H1 (cell line): ENCODE measurements around the gene WDFY4. TPM values are rescaled to one million over a fixed set of nuclear protein-coding genes. Genes with fewer than 3 reads are reported as not detected.

Experiments used
- CTCF ChIA-PET: fragments of 300-600 bp; sonication (Branson Sonifier 250); formaldehyde crosslinking; loops from one replicate; lab custom pipeline; 2021; ENCODE audit not compliant: partially characterized antibody; lab: Charles Lee
- POLR2A ChIA-PET: fragments of 300-600 bp; sonication (Branson Sonifier 250); formaldehyde crosslinking; loops from one replicate; lab custom pipeline; 2021; ENCODE audit warnings: inconsistent platforms; ENCODE audit not compliant: partially characterized antibody; lab: Charles Lee
- DNase-seq, 2 experiments: peaks; one replicate each; pipeline versions ENCODE4 v3.0.0 to v3.0.0-alpha.2; 2010 to 2022; ENCODE audit warnings: low spot score in 2 of 2, low read depth in 1 of 2, mixed read lengths in 1 of 2
- FAIRE-seq: peaks from 2 replicates; lab custom pipeline; 2011; peaks lifted over from hg19 to GRCh38; lab: Jason Lieb, UNC
- H2AFZ ChIP-seq: 2 replicates; pipeline ENCODE4 v1.8.1; 2012; ENCODE audit warnings: low read length, inconsistent platforms
- H2AK5ac ChIP-seq: 2 replicates; pipeline ENCODE4 v1.6.1; 2013; ENCODE audit warnings: low read depth, low read length
- H2BK120ac ChIP-seq: replicated peaks from 2 replicates; pipeline ENCODE3; 2013; ENCODE audit warnings: low read depth, low read length, inconsistent platforms
- H2BK12ac ChIP-seq: 2 replicates; pipeline ENCODE4 v1.6.1; 2013; ENCODE audit warnings: low read depth, low read length
- H2BK15ac ChIP-seq: 2 replicates; pipeline ENCODE4 v1.6.1; 2013; ENCODE audit warnings: low read length
- H2BK20ac ChIP-seq: 2 replicates; pipeline ENCODE4 v1.6.1; 2013; ENCODE audit warnings: low read length
- H2BK5ac ChIP-seq: 2 replicates; pipeline ENCODE4 v1.6.1; 2013; ENCODE audit warnings: low read depth, low read length
- H3K14ac ChIP-seq: 2 replicates; pipeline ENCODE4 v1.6.1; 2013; ENCODE audit warnings: inconsistent platforms; ENCODE audit not compliant: insufficient read length
- H3K18ac ChIP-seq: 2 replicates; pipeline ENCODE4 v1.6.1; 2013; ENCODE audit warnings: low read length; ENCODE audit errors: extremely low read depth
- H3K23ac ChIP-seq: 2 replicates; pipeline ENCODE4 v1.6.1; 2013; ENCODE audit warnings: inconsistent platforms; ENCODE audit not compliant: insufficient read length
- H3K23me2 ChIP-seq: 2 replicates; pipeline ENCODE4 v1.6.1; 2013; ENCODE audit warnings: low read depth, low read length
- H3K27ac ChIP-seq: 2 replicates; pipeline ENCODE4 v1.6.1; 2011; ENCODE audit warnings: low read depth, low read length, inconsistent platforms
- H3K27me3 ChIP-seq, 4 experiments: replicated peaks in 1 of 4; 1 replicate in 1 of 4; 2 replicates in 3 of 4; pipeline versions ENCODE4 v1.6.1 to v1.8.1; 2011 to 2013; ENCODE audit warnings: low read length in 3 of 4, mild to moderate bottlenecking in 3 of 4, inconsistent platforms in 2 of 4, mixed read lengths in 2 of 4, moderate library complexity in 1 of 4; ENCODE audit not compliant: control insufficient read depth in 3 of 4, insufficient read depth in 3 of 4; ENCODE audit errors: extremely low read depth in 1 of 4
- H3K36me3 ChIP-seq, 4 experiments: 2 replicates each; pipeline versions ENCODE4 v1.6.1 to v1.8.1; 2011 to 2013; ENCODE audit warnings: mild to moderate bottlenecking in 4 of 4, low read length in 3 of 4, moderate library complexity in 2 of 4, control low read depth in 1 of 4, inconsistent platforms in 1 of 4; ENCODE audit not compliant: insufficient read depth in 4 of 4, control insufficient read depth in 2 of 4
- H3K4ac ChIP-seq: replicated peaks from 2 replicates; pipeline ENCODE3; 2013; ENCODE audit warnings: low read length, low read depth, mixed read lengths, inconsistent platforms; ENCODE audit not compliant: insufficient read length
- H3K4me1 ChIP-seq, 4 experiments: replicated peaks in 1 of 4; 1 replicate in 1 of 4; 2 replicates in 3 of 4; pipeline versions ENCODE4 v1.6.1 to v1.8.1; 2011 to 2013; ENCODE audit warnings: low read length in 3 of 4, inconsistent platforms in 2 of 4, mixed read lengths in 1 of 4; ENCODE audit not compliant: insufficient read depth in 4 of 4, control insufficient read depth in 3 of 4
- H3K4me2 ChIP-seq, 2 experiments: 2 replicates each; pipeline versions ENCODE4 v1.6.1 to v1.8.1; 2011 to 2013; ENCODE audit warnings: low read depth in 2 of 2, low read length in 2 of 2, control low read depth in 1 of 2, inconsistent platforms in 1 of 2, mild to moderate bottlenecking in 1 of 2; ENCODE audit not compliant: insufficient read depth in 1 of 2
- H3K4me3 ChIP-seq, 4 experiments: fragments of 200-600, 300-600 bp in 1 of 4; sonication (generic), shearing (Covaris generic), sonication (Bioruptor Twin) in 1 of 4; 2 replicates each; pipeline versions ENCODE4 v1.5.1 to v1.8.1; 2011 to 2016; ENCODE audit warnings: low read length in 4 of 4, low read depth in 3 of 4, control low read depth in 2 of 4, inconsistent platforms in 2 of 4, mild to moderate bottlenecking in 2 of 4, mixed read lengths in 1 of 4, moderate library complexity in 1 of 4; ENCODE audit not compliant: insufficient read depth in 2 of 4; ENCODE audit errors: extremely low read depth in 1 of 4
- H3K56ac ChIP-seq: replicated peaks from 2 replicates; pipeline ENCODE3; 2013; ENCODE audit warnings: low read depth, mild to moderate bottlenecking, mixed read lengths, low read length, inconsistent platforms; ENCODE audit not compliant: insufficient read length
- H3K79me1 ChIP-seq: 2 replicates; pipeline ENCODE4 v1.6.1; 2013; ENCODE audit warnings: low read depth, low read length, control low read depth
- H3K79me2 ChIP-seq, 2 experiments: 2 replicates each; pipeline versions ENCODE4 v1.6.1 to v1.8.1; 2012 to 2013; ENCODE audit warnings: low read length in 2 of 2, mild to moderate bottlenecking in 2 of 2, inconsistent platforms in 1 of 2; ENCODE audit not compliant: insufficient read depth in 2 of 2, control insufficient read depth in 1 of 2
- H3K9ac ChIP-seq, 4 experiments: replicated peaks in 1 of 4; 1 replicate in 1 of 4; 2 replicates in 3 of 4; pipeline versions ENCODE4 v1.6.1 to v1.8.1; 2011 to 2013; ENCODE audit warnings: low read depth in 3 of 4, low read length in 3 of 4, control low read depth in 2 of 4, mild to moderate bottlenecking in 2 of 4, moderate library complexity in 2 of 4, inconsistent platforms in 1 of 4; ENCODE audit errors: extremely low read depth in 1 of 4
- H3K9me3 ChIP-seq, 2 experiments: 2 replicates each; pipeline versions ENCODE4 v1.6.1 to v1.8.1; 2012 to 2013; ENCODE audit warnings: mild to moderate bottlenecking in 2 of 2, moderate library complexity in 2 of 2, control low read depth in 1 of 2, inconsistent platforms in 1 of 2, low read depth in 1 of 2, low read length in 1 of 2, mixed read lengths in 1 of 2; ENCODE audit not compliant: insufficient read depth in 2 of 2
- H4K20me1 ChIP-seq, 2 experiments: replicated peaks in 1 of 2; 2 replicates each; pipeline versions ENCODE3 to v1.8.1; 2011 to 2013; ENCODE audit warnings: inconsistent platforms in 2 of 2, low read length in 2 of 2, mild to moderate bottlenecking in 1 of 2; ENCODE audit not compliant: insufficient read depth in 2 of 2, control insufficient read depth in 1 of 2
- H4K5ac ChIP-seq: 2 replicates; pipeline ENCODE4 v1.6.1; 2013; ENCODE audit warnings: low read length, low read depth, mixed read lengths, inconsistent platforms; ENCODE audit not compliant: insufficient read length
- H4K8ac ChIP-seq: 2 replicates; pipeline ENCODE4 v1.8.0; 2013; ENCODE audit warnings: mild to moderate bottlenecking, moderate library complexity, low read length, inconsistent platforms; ENCODE audit not compliant: insufficient read depth; ENCODE audit errors: extremely low read depth
- H4K91ac ChIP-seq: replicated peaks from 2 replicates; pipeline ENCODE3; 2013; ENCODE audit warnings: low read length, mixed read lengths, inconsistent platforms; ENCODE audit not compliant: insufficient read length
- CHD1 ChIP-seq: IDR thresholded peaks from 2 replicates; pipeline ENCODE4 v1.6.1; 2012; ENCODE audit warnings: low read depth, low read length, improper control_type of control experiment
- EP300 ChIP-seq, 2 experiments: IDR thresholded peaks; 1 replicate in 1 of 2; 2 replicates in 1 of 2; pipeline ENCODE4 v1.6.1; 2011 to 2012; ENCODE audit warnings: low read depth in 2 of 2, low read length in 2 of 2, mild to moderate bottlenecking in 2 of 2, borderline replicate concordance in 1 of 2, inconsistent platforms in 1 of 2, moderate library complexity in 1 of 2
- GTF2F1 ChIP-seq: IDR thresholded peaks from 2 replicates; pipeline ENCODE4 v1.6.1; 2012; ENCODE audit warnings: low read depth, low read length, improper control_type of control experiment, borderline replicate concordance
- PHF8 ChIP-seq: fragments of 200-600 bp; sonication (generic); conservative IDR thresholded peaks from 2 replicates; pipeline ENCODE4 v1.7.1; 2012; ENCODE audit warnings: low read depth, mild to moderate bottlenecking, inconsistent platforms, low read length, moderate library complexity
- RFX5 ChIP-seq: IDR thresholded peaks from 2 replicates; pipeline ENCODE4 v1.6.1; 2011; ENCODE audit warnings: low read depth, low read length, improper control_type of control experiment, borderline replicate concordance
- SP2 ChIP-seq: IDR thresholded peaks from 2 replicates; pipeline ENCODE4 v1.6.1; 2012; ENCODE audit warnings: mild to moderate bottlenecking, low read length, inconsistent platforms
- SUZ12 ChIP-seq: fragments of 200-600 bp; sonication (generic); IDR thresholded peaks from 2 replicates; pipeline ENCODE4 v1.6.1; 2012; ENCODE audit warnings: mild to moderate bottlenecking, inconsistent platforms, low read length, moderate library complexity, mixed read lengths
- TBP ChIP-seq: IDR thresholded peaks from 2 replicates; pipeline ENCODE4 v1.6.1; 2011; ENCODE audit warnings: low read depth, low read length, improper control_type of control experiment
- YY1 ChIP-seq: IDR thresholded peaks from 2 replicates; pipeline ENCODE4 v1.6.1; 2011; ENCODE audit warnings: low read depth, mild to moderate bottlenecking, low read length
- ZNF274 ChIP-seq: IDR thresholded peaks from 2 replicates; pipeline ENCODE4 v1.7.0; 2012; ENCODE audit warnings: low read length, borderline replicate concordance; ENCODE audit errors: extremely low read depth
- WGBS, 2 experiments: shearing (Covaris generic) in 1 of 2; methylation state at CpG; one replicate each; pipeline versions ENCODE4 v1.1.6 to v1.1.7; 2013 to 2015; ENCODE audit warnings: low lambda C conversion rate in 2 of 2, mixed read lengths in 2 of 2, inconsistent platforms in 1 of 2, low coverage in 1 of 2, missing lambda C conversion rate in 1 of 2; ENCODE audit not compliant: insufficient replicate concordance in 2 of 2, insufficient coverage in 1 of 2, insufficient read length in 1 of 2; ENCODE audit errors: extremely low coverage in 1 of 2, missing lambda C conversion rate in 1 of 2; 5-methylcytosine and 5-hydroxymethylcytosine counted together
- polyA plus RNA-seq, 7 experiments: library from polyadenylated mRNA; depleted of rRNA in 3 of 7; stranded (reverse) in 5 of 7; unstranded in 2 of 7; fragments of >200 nt in 5 of 7; fragments of 200-250 nt in 2 of 7; gene quantifications; 1 replicate in 5 of 7; 2 replicates in 1 of 7; 4 replicates in 1 of 7; pipeline versions ENCODE4 v1.2.1 to v1.2.3, GENCODE V29; 2011 to 2013; ENCODE audit warnings: missing spikeins in 2 of 7, mixed read lengths in 2 of 7
- total RNA-seq: library from RNA; stranded (reverse); fragmentation: NEBNext Ultra II Directional; extraction: Animal tissue kit (Norgen Biotek cat#: 25700); gene quantifications from 2 replicates; pipeline ENCODE4 v1.2.1, GENCODE V29; 2021
- TF ChIP-seq, protein P1 (sequence below): IDR thresholded peaks from 2 replicates; pipeline ENCODE4 v1.6.1; 2012; ENCODE audit warnings: inconsistent platforms

WDFY4 gene
- total and polyA plus RNA-seq, 2 of the 8 experiments (the other 6 are each of a cell fraction or from before 2014, with no cell fraction given) = not detected

DNA sequence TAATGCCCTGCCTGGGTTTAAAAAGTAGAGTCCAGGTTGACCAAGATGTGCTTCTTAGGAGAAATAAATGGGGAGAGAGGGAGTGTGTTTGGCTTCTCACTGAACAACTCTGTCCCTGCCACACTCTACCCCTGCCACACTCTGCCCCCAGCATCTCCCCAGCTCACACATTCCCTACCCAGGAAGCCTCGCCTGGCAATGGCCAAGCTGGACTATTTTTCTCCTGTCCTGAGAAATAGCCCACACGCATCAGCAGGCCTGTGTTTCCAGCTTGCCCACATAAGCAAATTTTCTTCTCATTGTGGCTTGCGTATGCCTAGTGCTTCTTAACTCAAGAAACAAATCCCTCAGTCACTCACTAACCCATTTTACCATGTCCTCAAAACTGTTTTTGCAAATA lies 253.1 kb downstream of the WDFY4 start:
- 78% methylated on average over 3 of the region's 3 CpGs; no CpG with 5 or more reads in 1 of the 2 experiments for WGBS, 2 experiments
- no peak for DNase-seq
- CTCF ChIA-PET = interaction anchor here (0.6 to 2.0 kb wide), 5 partner anchors 12 to 282 kb away, joined by 3 to 5 read pairs (median 3); no protein-coding TSS in a partner anchor
- TF ChIP-seq ZNF274 (no peak), CHD1 (no peak), PHF8 (no peak), TBP (no peak), EP300 (IDR thresholded peaks at IDR 0.05; ENCODE audit: borderline replicate concordance in 1 of 2, low read depth in 2 of 2, low read length in 2 of 2) (no peak), SP2 (no peak), RFX5 (no peak), YY1 (no peak), SUZ12 (no peak), GTF2F1 (no peak)
- TF ChIP-seq, protein P1, sequence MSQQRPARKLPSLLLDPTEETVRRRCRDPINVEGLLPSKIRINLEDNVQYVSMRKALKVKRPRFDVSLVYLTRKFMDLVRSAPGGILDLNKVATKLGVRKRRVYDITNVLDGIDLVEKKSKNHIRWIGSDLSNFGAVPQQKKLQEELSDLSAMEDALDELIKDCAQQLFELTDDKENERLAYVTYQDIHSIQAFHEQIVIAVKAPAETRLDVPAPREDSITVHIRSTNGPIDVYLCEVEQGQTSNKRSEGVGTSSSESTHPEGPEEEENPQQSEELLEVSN = no peak

More for the DNA sequence above, 253.1 kb downstream of the WDFY4 start:
- no peak overlapping the region for H3K23ac ChIP-seq
- no peak overlapping the region for H3K4ac ChIP-seq
- H2BK15ac ChIP-seq = no peak overlapping the region
- H3K79me2 ChIP-seq = no peaks in the 10 kb centered on the region
- no peak overlapping the region for H4K5ac ChIP-seq
- H3K9ac ChIP-seq = no peak overlapping the region
- POLR2A ChIA-PET = no interaction called here
- no peak overlapping the region for H2BK20ac ChIP-seq
- no peak overlapping the region for H3K14ac ChIP-seq
- no peak overlapping the region for H4K91ac ChIP-seq
- no peaks in the 10 kb centered on the region for H3K36me3 ChIP-seq
- no peak overlapping the region for H2AK5ac ChIP-seq
- no peaks in the 10 kb centered on the region for H3K9me3 ChIP-seq
- no peak for FAIRE-seq
- H3K18ac ChIP-seq = no peak overlapping the region
- no peak overlapping the region for H3K4me2 ChIP-seq
- H3K56ac ChIP-seq = no peak overlapping the region
- no peak overlapping the region for H2BK120ac ChIP-seq
- peaks cover 0 to 1% of the 10 kb centered on the region in 2 experiments for H4K20me1 ChIP-seq
- H3K23me2 ChIP-seq = no peaks in the 10 kb centered on the region
- no peak overlapping the region for H3K27ac ChIP-seq
- no peak overlapping the region for H2BK12ac ChIP-seq
- H4K8ac ChIP-seq = no peak overlapping the region
- H3K79me1 ChIP-seq = no peaks in the 10 kb centered on the region
- H2AFZ ChIP-seq = no peak overlapping the region
- H3K4me3 ChIP-seq = no peak overlapping the region
- H2BK5ac ChIP-seq = no peak overlapping the region
- no peaks in the 10 kb centered on the region; a peak in 1 of 7 replicates for H3K27me3 ChIP-seq
- H3K4me1 ChIP-seq = no peaks in the 10 kb centered on the region; a peak in 1 of 7 replicates
